ENCODE measurements around the gene GLIS2.
A peak's percentile ranks its signal among the peaks of the same experiment; 100 is the strongest.
"Not testable (repeated sequence)": the region's sequence is repeated elsewhere in the genome, so short reads cannot be mapped to it uniquely, and the experiment has no call there.

Gene GLIS2

GRCh38 chr16:4340443-4340842 is 24.6 kb downstream of the GLIS2 start:
- DNase-seq: no peak
- Mint-ChIP-seq H3K4me1 (peaks cover 0 to 5% of the 10 kb centered on the region in 2 donors), H3K9me3 (no peaks in the 10 kb centered on the region), H3K4me3 (no peak overlapping the region), H3K27ac (no peak overlapping the region), H3K27me3 (no peaks in the 10 kb centered on the region), H3K36me3 (peaks cover 13 to 17% of the 10 kb centered on the region in 2 donors)
- no peak for ATAC-seq (replicated peaks)

GRCh38 chr16:4341250-4341649 is 25.4 kb downstream of the GLIS2 start:
- no peak overlapping the region for H3K4me3 Mint-ChIP-seq
- no peaks in the 10 kb centered on the region for H3K9me3 Mint-ChIP-seq

GRCh38 chr16:4342866-4343744 is 27.2 kb downstream of the GLIS2 start:
- Mint-ChIP-seq H3K4me1 (peaks cover 10 to 11% of the 10 kb centered on the region in 2 donors), H3K9me3 (no peaks in the 10 kb centered on the region), H3K4me3 (no peak overlapping the region), H3K36me3 (peaks cover 13 to 20% of the 10 kb centered on the region in 2 donors), H3K27me3 (no peaks in the 10 kb centered on the region), H3K27ac (no peak overlapping the region)
- ATAC-seq (replicated peaks): no peak
- no peak for DNase-seq

More at GRCh38 chr16:4341250-4341649, 25.4 kb downstream of the GLIS2 start:
- H3K4me1 Mint-ChIP-seq: peaks cover 0 to 5% of the 10 kb centered on the region in 2 donors
- peaks cover 13 to 17% of the 10 kb centered on the region in 2 donors for H3K36me3 Mint-ChIP-seq
- no peak for ATAC-seq (replicated peaks)
- H3K27me3 Mint-ChIP-seq: no peaks in the 10 kb centered on the region
- no peak overlapping the region for H3K27ac Mint-ChIP-seq
- DNase-seq: no peak

- not testable (repeated sequence) for H3K27me3 Mint-ChIP-seq, H3K27ac Mint-ChIP-seq, H3K4me3 Mint-ChIP-seq
Observed at GRCh38 chr16:4344300-4344982, 28.6 kb downstream of the GLIS2 start.

GRCh38 chr16:4344983-4345835 is 29.3 kb downstream of the GLIS2 start:
- Mint-ChIP-seq H3K9me3 (no peaks in the 10 kb centered on the region), H3K27me3 (no peaks in the 10 kb centered on the region), H3K4me3 (no peak overlapping the region), H3K27ac (no peak overlapping the region), H3K36me3 (peaks cover 14 to 18% of the 10 kb centered on the region in 2 donors), H3K4me1 (peaks cover 16 to 17% of the 10 kb centered on the region in 2 donors)
- ATAC-seq (replicated peaks) (no peak), DNase-seq (no peak)

More at GRCh38 chr16:4344300-4344982, 28.6 kb downstream of the GLIS2 start:
- H3K9me3 Mint-ChIP-seq; DNase-seq; ATAC-seq (replicated peaks): not testable (repeated sequence)
- Mint-ChIP-seq H3K36me3 (peaks cover 14 to 21% of the 10 kb centered on the region in 2 donors), H3K4me1 (peaks cover 16 to 17% of the 10 kb centered on the region in 2 donors)

DNA sequence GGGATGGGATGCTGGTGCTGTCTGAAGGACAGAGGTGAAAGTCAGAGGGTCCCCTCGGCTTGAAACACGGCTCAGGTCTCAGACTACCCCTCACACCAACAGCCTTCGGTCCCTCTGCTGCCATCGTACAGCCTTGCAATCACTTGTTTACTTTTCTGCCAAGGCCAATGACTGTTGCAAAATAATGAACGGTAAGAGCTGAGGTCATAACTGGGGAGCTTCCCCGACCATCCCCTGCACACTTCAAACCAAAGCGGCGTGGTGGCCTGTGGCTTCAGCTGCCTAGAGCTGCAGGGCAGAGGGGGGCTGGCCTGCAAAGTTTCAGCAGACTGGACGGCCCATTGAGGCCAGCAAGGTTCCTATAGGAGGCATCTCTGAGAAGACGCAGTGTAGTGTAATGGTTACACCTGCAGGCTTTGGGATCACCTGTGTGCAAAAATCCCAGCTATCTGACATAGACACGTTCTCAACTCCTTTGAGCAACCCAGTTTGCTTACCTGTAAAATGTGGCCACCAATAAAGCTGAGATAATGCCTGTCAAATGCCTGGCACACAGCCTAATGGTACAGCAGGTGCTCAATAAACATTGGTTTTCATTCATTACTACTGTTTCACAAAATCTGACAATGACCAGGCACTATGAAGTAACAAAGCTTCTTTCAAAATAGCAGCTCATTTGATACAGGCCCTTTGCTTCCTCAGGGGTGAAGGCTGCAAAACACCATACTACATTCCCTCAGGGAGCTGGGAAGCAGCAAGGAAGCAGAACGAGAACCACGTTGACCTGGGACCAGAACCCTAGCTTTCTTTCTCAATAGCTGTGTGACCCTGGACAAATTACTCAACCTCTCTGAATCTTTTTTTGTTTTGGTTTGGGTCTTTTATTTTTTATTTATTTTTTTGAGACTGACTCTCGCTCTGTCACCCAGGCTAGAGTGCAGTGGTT is 30.2 kb downstream of the GLIS2 start:
- ATAC-seq (replicated peaks): no peak
- H3K4me3 Mint-ChIP-seq: no peak overlapping the region
- H3K4me1 Mint-ChIP-seq: peaks cover 16 to 17% of the 10 kb centered on the region in 2 donors
- no peaks in the 10 kb centered on the region for H3K9me3 Mint-ChIP-seq
- H3K27me3 Mint-ChIP-seq: no peaks in the 10 kb centered on the region
- H3K27ac Mint-ChIP-seq: peak overlapping the region; percentile 47
- no peak for DNase-seq
- H3K36me3 Mint-ChIP-seq: peaks cover 11 to 24% of the 10 kb centered on the region in 2 donors

- Mint-ChIP-seq H3K27ac (peak overlapping the region; percentile 42), H3K4me3 (no peak overlapping the region), H3K36me3 (peaks cover 12 to 26% of the 10 kb centered on the region in 2 donors), H3K27me3 (no peaks in the 10 kb centered on the region), H3K4me1 (peaks cover 16 to 24% of the 10 kb centered on the region in 2 donors), H3K9me3 (no peaks in the 10 kb centered on the region)
- no peak for ATAC-seq (replicated peaks)
- no peak for DNase-seq
Observed at GRCh38 chr16:4347010-4347409, 31.1 kb downstream of the GLIS2 start.

DNA sequence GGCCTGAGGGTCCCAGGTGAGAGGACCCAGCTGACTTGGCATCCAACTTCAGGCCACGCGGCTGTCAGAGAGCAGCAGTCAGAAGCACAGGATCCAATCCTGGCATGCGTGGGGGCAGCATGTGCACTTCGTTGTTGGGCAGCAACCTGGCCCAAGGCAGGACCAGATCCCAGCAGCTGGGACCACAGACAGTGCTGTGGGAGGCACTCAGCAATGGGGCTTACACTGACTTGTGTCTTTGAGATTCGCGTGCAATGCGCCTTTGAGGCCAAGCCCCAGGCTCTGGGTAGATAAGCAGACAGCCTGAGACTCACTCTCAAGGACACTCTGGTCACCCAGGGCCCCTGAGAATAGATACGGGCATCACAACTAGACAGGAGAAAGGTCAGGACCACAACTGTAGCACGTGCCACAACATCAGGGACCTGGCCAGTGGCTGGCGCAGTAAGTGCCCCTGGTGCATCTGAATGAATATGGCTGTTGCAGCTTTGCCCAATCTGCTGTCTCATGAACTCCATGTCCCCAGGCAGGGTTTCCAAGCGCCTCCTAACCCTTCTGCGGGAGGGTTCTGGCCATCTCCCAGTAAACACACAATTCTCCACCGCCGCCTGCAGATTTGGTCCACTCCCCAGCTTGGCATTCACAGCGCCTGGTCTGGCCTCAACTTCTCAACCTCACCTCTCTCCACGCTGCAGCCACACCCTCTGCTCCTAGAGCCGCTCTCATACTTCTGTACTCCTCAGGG is 32.1 kb downstream of the GLIS2 start:
- ATAC-seq (replicated peaks): no peak
- Mint-ChIP-seq H3K4me1 (peaks cover 16 to 24% of the 10 kb centered on the region in 2 donors), H3K27me3 (no peaks in the 10 kb centered on the region), H3K4me3 (no peak overlapping the region), H3K36me3 (peaks cover 12 to 26% of the 10 kb centered on the region in 2 donors), H3K27ac (peak overlapping the region; percentile 60), H3K9me3 (no peaks in the 10 kb centered on the region)
- no peak for DNase-seq

DNA sequence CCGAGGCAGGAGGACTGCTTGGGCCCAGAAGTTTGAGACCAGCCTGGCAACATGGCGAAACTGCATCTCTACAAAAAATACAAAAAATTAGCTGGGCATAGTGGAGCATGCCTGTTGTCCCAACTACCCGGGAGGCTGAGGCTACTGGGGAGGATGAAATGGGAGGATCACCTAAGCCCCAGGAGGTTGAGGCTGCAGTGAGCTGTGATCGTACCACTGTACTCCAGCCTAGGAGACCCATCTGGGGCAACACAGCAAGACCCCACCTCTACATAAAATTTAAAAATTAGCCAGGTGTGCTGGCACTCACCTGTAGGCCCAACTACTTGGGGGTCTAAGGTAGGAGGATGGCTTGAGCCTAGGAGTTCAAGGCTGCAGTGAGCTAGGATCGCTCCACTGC is 33.5 kb downstream of the GLIS2 start:
- Mint-ChIP-seq H3K36me3 (peaks cover 15 to 26% of the 10 kb centered on the region in 2 donors), H3K9me3 (no peaks in the 10 kb centered on the region), H3K4me1 (peaks cover 13 to 24% of the 10 kb centered on the region in 2 donors), H3K27me3 (no peaks in the 10 kb centered on the region), H3K4me3 (no peak overlapping the region), H3K27ac (no peak overlapping the region)
- ATAC-seq (replicated peaks) (no peak), DNase-seq (no peak)

GRCh38 chr16:4350365-4350786 is 34.5 kb downstream of the GLIS2 start:
- DNase-seq (no peak), ATAC-seq (replicated peaks) (peak; percentile 23 to 27)
- Mint-ChIP-seq H3K9me3 (no peaks in the 10 kb centered on the region), H3K4me3 (peak overlapping the region; percentile 88 to 93), H3K4me1 (peaks cover 11 to 24% of the 10 kb centered on the region in 2 donors), H3K36me3 (peaks cover 16 to 27% of the 10 kb centered on the region in 2 donors), H3K27ac (peak overlapping the region; percentile 98), H3K27me3 (no peaks in the 10 kb centered on the region)

DNA sequence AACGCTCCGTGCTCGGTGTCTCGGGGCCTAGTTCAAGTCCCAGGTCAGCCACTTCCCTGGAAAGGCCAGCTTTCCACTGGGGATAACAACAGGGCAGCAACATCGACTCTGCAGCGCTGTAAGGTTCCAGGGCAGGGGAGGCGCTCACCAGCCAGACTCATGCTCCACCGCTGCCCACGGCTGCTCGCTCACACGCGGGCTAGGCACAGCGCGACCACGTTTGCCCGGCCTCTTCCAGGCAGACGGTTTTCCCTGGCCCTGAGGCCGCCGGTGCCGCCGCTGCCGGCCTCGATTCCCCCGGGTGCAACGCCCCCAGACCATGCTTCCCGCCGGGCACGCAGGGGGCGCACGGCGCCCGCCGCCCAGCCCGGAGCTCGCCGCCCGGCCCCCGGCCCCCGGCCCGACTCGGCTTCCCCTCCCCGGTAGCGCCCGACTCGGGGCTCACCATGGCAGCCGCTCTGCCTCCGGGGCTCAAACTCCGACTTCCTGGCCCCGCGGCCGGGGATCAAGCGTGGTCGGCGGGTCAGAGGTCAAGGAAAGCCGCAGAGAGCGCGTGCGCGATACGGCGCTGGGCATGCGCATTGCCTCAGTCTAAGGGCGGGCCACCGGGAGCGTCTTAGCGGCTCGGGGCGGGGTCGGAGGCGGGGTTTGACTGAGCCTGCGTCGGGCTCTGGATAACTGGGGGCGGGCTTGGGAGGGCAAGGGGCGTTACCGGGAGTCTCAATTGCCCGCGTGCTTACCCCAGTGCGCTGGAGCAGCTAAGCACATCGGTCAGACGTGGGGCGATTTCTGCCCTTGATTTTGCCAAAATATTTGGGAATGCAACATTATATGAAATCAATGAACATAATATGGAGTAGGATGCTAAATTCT is 35.2 kb downstream of the GLIS2 start, which contains the start of gene PAM16:
PAM16 (minus strand) TSS at position 535 of the 873 bp plus-strand sequence; CDS start at position 448, 87 bp downstream.
- H3K4me3 Mint-ChIP-seq: peak within 1 kb of the TSS; percentile 88 to 93

GRCh38 chr16:4351880-4352279 is 36.0 kb downstream of the GLIS2 start:
- no peaks in the 10 kb centered on the region for H3K9me3 Mint-ChIP-seq
- no peaks in the 10 kb centered on the region for H3K27me3 Mint-ChIP-seq
- H3K36me3 Mint-ChIP-seq: peaks cover 16 to 27% of the 10 kb centered on the region in 2 donors
- no peak for ATAC-seq (replicated peaks)
- H3K4me1 Mint-ChIP-seq: peaks cover 11 to 24% of the 10 kb centered on the region in 2 donors
- DNase-seq: no peak
- no peak overlapping the region for H3K27ac Mint-ChIP-seq
- peak overlapping the region; percentile 52 to 88 for H3K4me3 Mint-ChIP-seq

More for the DNA sequence above, 35.2 kb downstream of the GLIS2 start, which contains the start of gene PAM16:
- Mint-ChIP-seq H3K27me3 (no peaks in the 10 kb centered on the region), H3K9me3 (no peaks in the 10 kb centered on the region), H3K4me1 (peaks cover 11 to 24% of the 10 kb centered on the region in 2 donors), H3K27ac (peak within 1 kb of the TSS; percentile 98), H3K36me3 (peaks cover 16 to 27% of the 10 kb centered on the region in 2 donors)
- peak; percentile 97 for DNase-seq
- peak; percentile 91 to 95 for ATAC-seq (replicated peaks)
